Activated CD8-positive, alpha-beta memory T cell treated with anti-CD3 and anti-CD28 coated beads, Interleukin-2, amount 50 U/mL, for 24 hours (primary cell): ENCODE data around the gene GINS2.
A peak's percentile ranks its signal among the peaks of the same experiment; 100 is the strongest.

ENCODE experiments used
- DNase-seq: peaks from one replicate; pipeline ENCODE4 v3.0.0-alpha.2; 2020; ENCODE audit errors: extremely low read depth

GINS2 gene

DNA sequence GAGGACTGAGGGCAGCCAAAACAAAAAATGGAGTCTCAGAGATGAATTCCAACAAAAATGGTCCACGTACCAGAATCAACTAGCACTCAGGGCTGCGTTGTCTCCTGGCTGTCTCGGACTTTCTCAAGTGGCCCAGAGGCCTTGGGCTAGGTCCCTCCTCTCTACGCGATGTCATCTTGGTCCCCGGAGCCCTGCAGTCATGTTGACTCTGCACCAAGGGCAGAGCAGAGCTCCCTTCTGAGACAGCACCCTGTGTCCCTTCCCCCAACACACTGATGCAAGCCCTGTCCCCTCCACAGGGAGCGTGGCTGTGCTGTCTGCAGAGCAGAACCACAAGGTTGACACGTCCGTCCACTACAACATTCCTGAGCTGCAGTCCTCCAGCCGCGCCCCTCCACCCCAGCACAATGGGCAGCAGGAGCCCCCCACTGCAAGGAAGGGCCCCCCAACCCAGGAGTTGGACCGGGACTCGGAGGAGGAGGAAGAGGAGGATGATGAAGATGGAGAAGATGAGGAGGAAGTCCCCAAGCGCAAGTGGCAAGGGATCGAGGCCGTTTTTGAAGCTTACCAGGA lies 20.8 kb downstream of the GINS2 start:
- DNase-seq: no peak

GRCh38 chr16:85667261-85667660 lies 21.5 kb downstream of the GINS2 start:
- DNase-seq: no peak

DNA sequence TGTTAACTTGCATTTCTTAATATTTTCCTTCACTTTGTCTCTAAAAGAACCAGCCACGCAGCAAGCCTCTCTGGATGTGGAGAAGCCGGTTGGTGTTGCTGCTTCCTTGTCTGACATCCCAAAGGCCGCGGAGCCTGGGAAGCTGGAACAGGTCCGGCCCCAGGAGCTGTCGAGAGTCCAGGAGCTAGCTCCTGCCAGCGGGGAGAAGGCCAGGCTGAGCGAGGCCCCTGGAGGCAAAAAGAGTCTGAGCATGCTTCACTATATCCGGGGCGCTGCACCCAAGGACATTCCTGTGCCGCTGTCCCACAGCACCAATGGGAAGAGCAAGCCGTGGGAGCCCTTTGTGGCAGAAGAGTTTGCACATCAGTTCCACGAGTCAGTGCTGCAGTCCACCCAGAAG lies 22.8 kb downstream of the GINS2 start:
- DNase-seq: no peak

DNA sequence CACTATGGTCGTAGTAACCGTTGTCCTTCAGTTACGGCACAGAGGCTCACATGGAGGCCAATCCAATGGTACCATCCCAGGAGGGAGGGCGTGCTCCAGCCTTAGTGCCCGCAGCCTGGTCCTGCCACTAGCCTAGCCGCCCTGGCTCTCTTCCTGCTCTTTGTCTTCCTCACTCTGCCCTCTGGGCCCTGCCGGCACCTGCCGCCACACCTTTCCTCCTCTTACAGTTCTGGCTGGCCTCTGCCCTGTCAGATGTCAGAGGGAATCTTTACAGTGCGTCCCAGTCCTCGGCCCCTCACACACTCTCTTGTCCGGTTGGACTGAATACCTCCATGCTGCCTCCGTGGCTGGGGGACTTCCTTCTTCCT lies 23.4 kb downstream of the GINS2 start:
- no peak for DNase-seq

DNA sequence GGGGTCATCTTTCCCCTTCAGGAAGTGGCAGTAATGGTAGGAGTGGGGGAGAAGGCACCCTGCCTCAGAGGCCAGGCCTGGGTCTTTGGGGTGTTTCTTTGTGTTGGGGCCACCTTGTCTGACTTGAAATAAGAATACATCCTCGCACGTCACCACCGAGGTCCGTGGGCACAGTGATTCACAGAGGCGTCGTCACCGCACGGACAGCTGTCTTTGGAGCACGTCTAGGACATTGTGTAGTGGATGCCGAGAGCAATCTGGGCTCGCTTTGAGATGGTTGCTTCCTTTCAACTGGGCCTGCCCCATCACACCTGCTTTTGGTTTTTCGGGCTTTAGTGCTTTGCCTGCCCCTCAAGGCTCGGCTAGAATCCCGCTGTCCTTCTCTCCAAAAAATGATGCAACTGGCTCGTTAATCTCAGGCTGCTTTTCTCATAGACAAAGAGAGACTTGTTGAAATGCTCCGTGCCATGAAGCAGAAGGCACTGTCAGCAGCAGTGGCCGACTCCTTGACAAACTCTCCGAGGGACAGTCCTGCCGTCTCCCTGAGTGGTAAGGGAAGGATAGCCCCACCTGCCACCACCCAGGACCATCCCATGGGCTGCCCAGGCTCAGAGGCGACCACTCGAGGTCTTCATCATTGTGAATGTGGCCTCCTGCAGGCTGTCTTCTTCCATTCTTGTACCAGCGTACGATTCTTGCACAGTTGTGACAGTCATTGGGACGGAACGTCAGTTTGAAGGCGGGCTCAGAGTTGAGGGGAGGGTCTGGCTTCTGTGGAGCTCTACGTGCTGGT lies 24.0 kb downstream of the GINS2 start:
- no peak for DNase-seq

- DNase-seq: no peak
These were observed 24.8 kb downstream of the GINS2 start for GRCh38 chr16:85663891-85664321.

GRCh38 chr16:85662976-85663830 lies 25.6 kb downstream of the GINS2 start:
- DNase-seq: no peak

GRCh38 chr16:85662482-85662812 lies 26.3 kb downstream of the GINS2 start:
- DNase-seq: no peak

- no peak for DNase-seq
These were observed 26.8 kb downstream of the GINS2 start for GRCh38 chr16:85661740-85662481.

DNA sequence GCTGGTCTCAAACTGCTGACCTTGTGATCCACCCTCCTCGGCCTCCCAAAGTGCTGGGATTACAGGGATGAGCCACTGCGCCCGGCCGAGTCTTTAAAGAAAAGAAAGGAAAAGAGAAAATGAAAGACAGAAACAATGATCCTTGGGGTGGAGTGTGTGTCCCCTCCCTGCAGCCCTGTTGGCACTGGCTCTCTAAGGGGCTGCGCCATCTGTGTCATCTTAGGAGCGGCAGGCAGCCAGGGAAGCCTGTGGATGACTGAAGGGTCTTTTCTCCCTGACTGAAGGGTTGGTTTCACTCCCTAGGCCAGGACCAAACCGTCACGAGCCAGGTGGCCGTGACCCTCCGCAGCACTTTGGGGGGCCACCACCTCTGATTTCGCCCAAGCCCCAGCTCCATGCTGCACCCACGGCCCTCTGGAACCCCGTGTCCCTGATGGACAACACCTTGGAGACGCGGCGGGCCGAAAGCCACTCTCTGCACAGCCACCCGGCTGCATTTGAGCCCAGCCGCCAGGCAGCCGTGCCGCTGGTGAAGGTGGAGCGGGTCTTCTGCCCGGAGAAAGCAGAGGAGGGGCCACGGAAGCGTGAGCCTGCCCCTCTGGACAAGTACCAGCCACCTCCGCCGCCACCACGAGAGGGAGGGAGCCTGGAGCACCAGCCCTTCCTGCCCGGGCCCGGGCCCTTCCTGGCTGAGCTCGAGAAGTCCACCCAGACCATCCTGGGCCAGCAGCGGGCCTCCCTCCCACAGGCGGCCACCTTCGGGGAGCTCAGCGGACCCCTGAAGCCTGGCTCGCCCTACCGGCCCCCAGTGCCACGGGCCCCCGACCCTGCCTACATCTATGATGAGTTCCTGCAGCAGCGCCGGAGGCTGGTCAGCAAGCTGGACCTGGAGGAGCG lies 27.7 kb downstream of the GINS2 start:
- DNase-seq: no peak

GRCh38 chr16:85659805-85660511 lies 28.8 kb downstream of the GINS2 start:
- DNase-seq: peak; percentile 9

DNA sequence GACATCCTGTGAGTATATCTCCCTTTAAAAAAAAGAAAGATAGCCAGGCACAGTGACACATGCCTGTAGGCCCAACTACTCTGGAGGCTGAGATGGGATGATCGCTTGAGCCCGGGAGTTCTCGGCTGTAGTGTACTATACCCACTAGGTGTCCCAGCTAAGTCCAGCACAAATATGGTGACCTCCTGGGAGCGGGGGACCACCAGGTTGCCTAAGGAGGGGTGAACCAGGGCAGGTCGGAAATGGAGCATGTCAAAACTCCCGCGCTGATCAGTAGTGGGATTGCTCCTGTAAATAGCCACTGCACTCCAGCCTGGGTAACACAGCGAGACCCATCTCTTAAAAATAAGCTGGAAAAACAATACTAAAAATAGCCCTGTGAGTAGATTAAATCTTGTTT lies 29.4 kb downstream of the GINS2 start:
- DNase-seq: no peak

DNA sequence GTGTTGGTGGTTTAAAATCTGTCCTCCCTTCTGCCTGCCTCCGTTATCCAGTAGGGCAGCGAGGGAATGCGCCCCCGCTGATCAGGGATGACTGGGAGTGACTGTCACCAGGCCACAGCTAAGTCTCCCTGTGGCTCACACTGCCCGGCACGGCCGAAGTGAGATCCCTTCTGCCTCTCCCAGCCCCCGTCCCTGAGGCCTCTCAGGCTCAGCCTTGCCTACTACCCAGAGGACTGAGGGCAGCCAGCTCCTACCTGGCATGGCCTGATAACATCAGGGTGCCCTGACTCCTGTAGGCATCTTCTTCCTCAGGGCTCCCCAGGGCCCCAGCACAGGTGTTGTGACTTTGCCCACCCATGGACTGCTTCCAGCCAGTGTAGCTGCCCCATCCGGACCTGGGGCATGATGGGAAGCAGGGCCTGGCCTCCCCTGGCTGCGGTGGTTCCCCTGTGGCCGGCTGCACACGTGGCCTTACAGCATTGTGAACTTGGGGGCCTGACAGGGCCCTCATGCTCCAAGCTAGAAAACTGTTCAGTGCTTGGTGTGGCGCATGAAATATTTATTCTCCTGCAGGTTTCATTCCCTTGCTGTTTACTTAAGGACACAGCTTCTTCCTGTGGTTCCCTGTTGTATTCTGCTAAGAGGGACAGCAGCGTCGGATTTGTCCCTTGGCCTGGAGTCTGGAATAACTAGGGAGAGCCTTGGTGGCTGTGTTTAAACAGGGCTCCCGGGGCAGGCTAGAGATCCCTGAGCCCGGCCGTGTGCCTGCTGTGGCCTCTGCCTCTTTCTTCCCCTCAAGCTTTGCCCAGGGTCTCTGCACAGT lies 30.0 kb downstream of the GINS2 start:
- DNase-seq: no peak

GRCh38 chr16:85657996-85658395 lies 30.8 kb downstream of the GINS2 start:
- no peak for DNase-seq

- no peak for DNase-seq
These were observed 31.5 kb downstream of the GINS2 start for GRCh38 chr16:85657267-85657650.

DNA sequence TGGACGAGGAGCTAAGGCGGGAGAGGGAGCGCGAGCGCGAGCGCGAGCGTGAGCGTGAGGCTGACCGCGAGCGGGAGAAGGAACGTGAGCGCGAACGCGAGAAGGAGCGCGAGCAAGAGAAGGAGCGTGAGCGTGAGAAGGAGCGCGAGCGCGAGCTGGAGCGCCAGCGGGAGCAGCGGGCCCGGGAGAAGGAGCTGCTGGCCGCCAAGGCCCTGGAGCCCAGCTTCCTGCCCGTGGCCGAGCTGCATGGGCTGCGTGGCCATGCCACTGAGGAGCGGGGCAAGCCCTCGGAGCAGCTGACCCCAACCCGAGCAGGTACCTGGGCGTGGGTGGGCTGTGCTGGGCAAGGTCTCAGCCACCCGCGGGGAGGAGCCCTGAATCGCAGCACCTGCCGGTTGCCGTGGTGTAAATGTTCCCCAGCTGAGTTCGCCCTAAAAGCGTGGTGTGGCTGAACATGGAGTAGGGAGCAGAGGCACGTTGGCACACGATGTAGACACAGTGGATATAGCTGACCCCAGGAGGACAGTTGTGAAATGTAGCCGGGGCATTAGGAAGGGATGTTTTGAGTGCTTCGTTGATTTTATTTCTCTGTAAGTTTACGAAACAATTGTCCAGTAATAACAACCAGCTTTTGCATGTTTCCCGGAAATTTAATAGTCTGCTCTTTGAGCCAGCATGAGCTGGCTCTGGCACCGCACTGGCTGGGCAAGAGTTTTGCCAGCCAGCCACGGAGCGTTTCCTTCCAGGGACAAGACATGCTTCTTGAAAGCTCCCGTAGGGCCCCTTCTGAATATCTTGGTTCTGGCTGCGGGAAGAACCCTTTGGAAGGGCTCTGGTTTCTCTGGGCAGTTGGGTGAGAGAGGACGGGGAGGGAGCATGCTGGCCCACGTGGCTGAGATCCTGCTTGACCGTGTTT lies 32.1 kb downstream of the GINS2 start:
- no peak for DNase-seq

- no peak for DNase-seq
These were observed 33.3 kb downstream of the GINS2 start for GRCh38 chr16:85655216-85656129.
